DOHH2 (cell line): Measurements from ENCODE around the gene GALR1.
"Not testable (repeated sequence)": the region's sequence is repeated elsewhere in the genome, so short reads cannot be mapped to it uniquely, and the experiment has no call there.

Experiments used
- EZH2phosphoT487 ChIP-seq: fragments of 200-600 bp; sonication (generic); IDR thresholded peaks from 2 replicates; pipeline ENCODE4 v1.6.1; 2017; ENCODE audit warnings: borderline replicate concordance, mild to moderate bottlenecking, antibody characterized with exemption, low read length, moderate library complexity, mixed read lengths
- TF ChIP-seq, protein P1 (sequence below): fragments of 200-600 bp; sonication (generic); IDR thresholded peaks from one replicate; pipeline ENCODE4 v1.5.1; 2014; ENCODE audit warnings: antibody characterized with exemption, mild to moderate bottlenecking, low read depth, low read length; ENCODE audit not compliant: poor library complexity, severe bottlenecking

- TF ChIP-seq, protein P1, sequence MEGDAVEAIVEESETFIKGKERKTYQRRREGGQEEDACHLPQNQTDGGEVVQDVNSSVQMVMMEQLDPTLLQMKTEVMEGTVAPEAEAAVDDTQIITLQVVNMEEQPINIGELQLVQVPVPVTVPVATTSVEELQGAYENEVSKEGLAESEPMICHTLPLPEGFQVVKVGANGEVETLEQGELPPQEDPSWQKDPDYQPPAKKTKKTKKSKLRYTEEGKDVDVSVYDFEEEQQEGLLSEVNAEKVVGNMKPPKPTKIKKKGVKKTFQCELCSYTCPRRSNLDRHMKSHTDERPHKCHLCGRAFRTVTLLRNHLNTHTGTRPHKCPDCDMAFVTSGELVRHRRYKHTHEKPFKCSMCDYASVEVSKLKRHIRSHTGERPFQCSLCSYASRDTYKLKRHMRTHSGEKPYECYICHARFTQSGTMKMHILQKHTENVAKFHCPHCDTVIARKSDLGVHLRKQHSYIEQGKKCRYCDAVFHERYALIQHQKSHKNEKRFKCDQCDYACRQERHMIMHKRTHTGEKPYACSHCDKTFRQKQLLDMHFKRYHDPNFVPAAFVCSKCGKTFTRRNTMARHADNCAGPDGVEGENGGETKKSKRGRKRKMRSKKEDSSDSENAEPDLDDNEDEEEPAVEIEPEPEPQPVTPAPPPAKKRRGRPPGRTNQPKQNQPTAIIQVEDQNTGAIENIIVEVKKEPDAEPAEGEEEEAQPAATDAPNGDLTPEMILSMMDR, result not testable (repeated sequence)
- not testable (repeated sequence) for TF ChIP-seq EZH2phosphoT487
These were observed 41.2 kb downstream of the GALR1 start for GRCh38 chr18:77290841-77291240.
